CD4-positive, alpha-beta T cell treated with Interferon alpha-2 for 1 hour (primary cell): ENCODE data around the gene ALG13.
"Not testable (repeated sequence)": the region's sequence is repeated elsewhere in the genome, so short reads cannot be mapped to it uniquely, and the experiment has no call there.

Source experiments
- DNase-seq, 2 donors: peaks; one replicate each; pipeline ENCODE4 v3.0.0-alpha.2; 2020 to 2022

ALG13 gene

DNA sequence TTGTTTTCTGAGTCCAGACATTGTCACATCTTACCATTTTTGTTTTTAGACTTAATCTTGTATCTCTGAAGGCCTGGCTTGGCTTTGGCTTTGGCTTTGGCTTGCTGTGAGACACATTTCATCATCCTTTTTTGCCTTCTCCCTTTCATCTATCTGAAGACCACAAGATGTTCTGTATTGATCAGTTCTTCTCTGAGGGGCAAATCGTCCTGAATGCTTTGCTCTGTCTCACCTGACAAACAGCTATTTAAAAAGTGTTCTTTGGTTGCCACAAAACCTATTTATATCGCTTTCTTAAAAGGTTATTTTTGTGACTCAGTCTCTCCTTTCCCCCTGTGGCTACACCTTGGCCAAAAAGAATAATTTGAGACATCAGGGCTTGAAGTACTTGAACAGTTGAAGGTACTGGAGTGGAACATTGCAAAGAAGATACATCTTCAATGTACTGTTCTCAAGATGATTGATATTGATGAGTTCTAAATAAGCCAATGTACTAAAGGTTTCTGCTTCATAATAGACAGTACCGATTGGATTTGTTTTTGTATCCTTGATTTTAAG is 80.7 kb downstream of the ALG13 start:
- DNase-seq: no peak

DNA sequence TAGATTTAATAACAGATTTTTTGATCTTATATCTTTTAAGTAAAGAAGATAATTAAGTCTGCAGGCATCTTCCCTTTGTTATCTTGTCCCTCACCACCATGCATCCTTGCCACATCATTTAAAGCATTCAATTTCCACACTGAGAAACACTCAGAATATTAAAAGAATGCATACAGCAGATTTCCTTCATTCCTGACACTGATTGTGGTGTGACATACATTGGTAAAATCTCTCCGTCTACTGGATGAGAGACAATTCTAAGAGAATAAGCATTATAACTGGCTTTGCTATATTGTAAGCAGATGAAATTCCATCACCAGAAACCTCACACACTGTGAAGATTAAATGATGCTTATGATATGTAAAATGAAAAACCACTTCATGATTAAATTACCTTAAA is 97.6 kb downstream of the ALG13 start:
- no peak for DNase-seq

DNA sequence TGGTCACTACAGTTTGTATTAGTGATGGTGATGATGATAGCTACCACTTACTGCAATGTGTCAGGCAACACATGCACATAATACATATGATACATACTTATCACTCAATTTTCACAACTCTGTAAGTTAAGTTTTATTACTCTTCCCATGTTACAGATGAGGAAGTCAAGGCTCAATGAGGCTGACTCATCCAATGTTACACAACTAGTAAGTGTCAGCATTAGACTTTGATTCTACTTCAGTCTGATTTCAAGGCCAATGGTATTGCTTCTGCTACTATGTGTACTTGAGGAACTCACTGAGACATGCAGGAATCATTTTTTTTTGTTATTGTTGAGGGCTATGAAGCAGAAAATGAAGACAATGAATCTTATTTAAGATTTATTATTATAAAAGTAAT is 98.6 kb downstream of the ALG13 start:
- DNase-seq: no peak

DNA sequence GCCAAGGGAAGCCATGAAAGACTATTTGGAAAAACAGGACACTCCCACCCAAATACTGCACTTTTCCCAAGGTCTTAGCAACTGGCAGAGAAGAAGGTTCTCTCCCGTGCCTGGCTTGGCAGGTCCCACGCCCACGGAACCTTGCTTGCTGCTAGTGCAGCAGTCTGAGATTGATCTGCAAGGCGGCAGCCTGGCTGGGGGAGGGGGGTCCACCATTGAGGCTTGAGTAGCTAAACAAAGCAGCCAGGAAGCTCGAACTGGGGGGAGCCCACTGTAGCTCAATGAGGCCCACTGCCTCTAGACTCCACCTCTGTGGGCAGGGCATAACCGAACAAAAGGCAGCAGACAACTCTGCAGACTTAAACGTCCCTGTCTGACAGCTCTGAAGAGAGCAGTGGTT is 103.7 kb downstream of the ALG13 start:
- DNase-seq: no peak

DNA sequence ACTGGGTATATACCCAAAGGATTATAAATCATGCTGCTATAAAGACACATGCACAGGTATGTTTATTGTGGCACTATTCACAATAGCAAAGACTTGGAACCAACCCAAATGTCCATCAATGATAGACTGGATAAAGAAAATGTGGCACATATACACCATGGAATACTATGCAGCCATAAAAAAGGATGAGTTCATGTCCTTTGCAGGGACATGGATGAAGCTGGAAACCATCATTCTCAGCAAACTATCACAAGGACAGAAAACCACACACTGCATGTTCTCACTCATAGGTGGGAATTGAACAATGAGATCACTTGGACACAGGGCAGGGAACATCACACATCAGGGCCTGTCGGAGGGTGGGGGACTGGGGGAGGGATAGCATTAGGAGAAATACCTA is 109.1 kb downstream of the ALG13 start:
- DNase-seq: not testable (repeated sequence)
